Activated CD4-positive, alpha-beta memory T cell treated with anti-CD3 and anti-CD28 coated beads for 36 hours (primary cell): ENCODE measurements around the gene GCDH. TPM values are rescaled to one million over a fixed set of nuclear protein-coding genes. Genes with fewer than 3 reads are reported as not detected.

Experiments used
- CTCF ChIA-PET: fragments of 350-600 bp; sonication (Branson Sonifier 250); formaldehyde crosslinking; loops from one replicate; lab custom pipeline; 2021; ENCODE audit warnings: antibody characterized with exemption, inconsistent platforms; lab: Charles Lee
- POLR2A ChIA-PET: fragments of 350-600 bp; sonication (Branson Sonifier 250); formaldehyde crosslinking; loops from one replicate; lab custom pipeline; 2021; ENCODE audit warnings: antibody characterized with exemption; lab: Charles Lee
- DNase-seq: peaks from one replicate; pipeline ENCODE4 v3.0.0-alpha.2; 2020
- H3K27ac Mint-ChIP-seq: one replicate; pipeline ENCODE4 v1.8.0; 2021; ENCODE audit warnings: mixed read lengths
- H3K27me3 Mint-ChIP-seq: one replicate; pipeline ENCODE4 v1.8.0; 2021; ENCODE audit warnings: mixed read lengths
- H3K36me3 Mint-ChIP-seq: one replicate; pipeline ENCODE4 v1.8.0; 2021; ENCODE audit warnings: mixed read lengths
- H3K4me1 Mint-ChIP-seq: one replicate; pipeline ENCODE4 v1.8.0; 2021; ENCODE audit warnings: low read depth, mixed read lengths
- H3K4me3 Mint-ChIP-seq: one replicate; pipeline ENCODE4 v1.8.0; 2021; ENCODE audit warnings: mild to moderate bottlenecking, mixed read lengths
- H3K9me3 Mint-ChIP-seq: one replicate; pipeline ENCODE4 v1.8.0; 2021; ENCODE audit warnings: mixed read lengths
- intact Hi-C: fragments of 100-400 bp; cut with micrococcal nuclease; formaldehyde crosslinking; loops from one replicate; pipeline ENCODE4 v1.15.1; 2023
- microRNA-seq: library from miRNA; unstranded; fragments of <30 nt; microRNA quantifications from one replicate; pipeline ENCODE4 v1.2.0, GENCODE V29; 2022; ENCODE audit warnings: borderline number of aligned reads, borderline microRNAs expressed, borderline replicate concordance
- total RNA-seq, 2 experiments: library from RNA; stranded (reverse); gene quantifications; one replicate each; pipeline ENCODE4 v1.2.3, GENCODE V29; 2021

Gene GCDH
- total RNA-seq, 2 experiments from 2014 or later, result 33.6 to 34.4 TPM

DNA sequence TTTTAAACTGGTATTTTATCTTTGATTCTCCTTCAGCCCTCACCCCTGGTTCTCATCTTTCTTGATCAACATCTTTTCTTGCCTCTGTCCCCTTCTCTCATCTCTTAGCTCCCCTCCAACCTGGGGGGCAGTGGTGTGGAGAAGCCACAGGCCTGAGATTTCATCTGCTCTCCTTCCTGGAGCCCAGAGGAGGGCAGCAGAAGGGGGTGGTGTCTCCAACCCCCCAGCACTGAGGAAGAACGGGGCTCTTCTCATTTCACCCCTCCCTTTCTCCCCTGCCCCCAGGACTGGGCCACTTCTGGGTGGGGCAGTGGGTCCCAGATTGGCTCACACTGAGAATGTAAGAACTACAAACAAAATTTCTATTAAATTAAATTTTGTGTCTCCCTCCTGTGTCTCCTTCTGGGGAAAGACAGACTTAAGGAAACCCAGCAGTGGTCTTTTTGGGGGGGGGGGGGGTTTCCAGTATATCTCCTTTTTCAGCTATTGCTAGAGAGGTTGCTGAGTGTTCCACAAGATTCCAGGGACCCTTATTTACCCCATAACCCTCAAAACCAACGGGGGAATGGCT, 53.2 kb downstream of the GCDH start:
- Mint-ChIP-seq H3K27ac (peak overlapping the region; percentile 98), H3K36me3 (peaks cover 80% of the 10 kb centered on the region), H3K27me3 (peaks cover 1% of the 10 kb centered on the region), H3K4me1 (peaks cover 63% of the 10 kb centered on the region), H3K4me3 (no peak overlapping the region), H3K9me3 (no peaks in the 10 kb centered on the region)
- intact Hi-C loops, result no loop called here
- ChIA-PET POLR2A (no interaction called here), CTCF (no interaction called here)
- no peak for DNase-seq

DNA sequence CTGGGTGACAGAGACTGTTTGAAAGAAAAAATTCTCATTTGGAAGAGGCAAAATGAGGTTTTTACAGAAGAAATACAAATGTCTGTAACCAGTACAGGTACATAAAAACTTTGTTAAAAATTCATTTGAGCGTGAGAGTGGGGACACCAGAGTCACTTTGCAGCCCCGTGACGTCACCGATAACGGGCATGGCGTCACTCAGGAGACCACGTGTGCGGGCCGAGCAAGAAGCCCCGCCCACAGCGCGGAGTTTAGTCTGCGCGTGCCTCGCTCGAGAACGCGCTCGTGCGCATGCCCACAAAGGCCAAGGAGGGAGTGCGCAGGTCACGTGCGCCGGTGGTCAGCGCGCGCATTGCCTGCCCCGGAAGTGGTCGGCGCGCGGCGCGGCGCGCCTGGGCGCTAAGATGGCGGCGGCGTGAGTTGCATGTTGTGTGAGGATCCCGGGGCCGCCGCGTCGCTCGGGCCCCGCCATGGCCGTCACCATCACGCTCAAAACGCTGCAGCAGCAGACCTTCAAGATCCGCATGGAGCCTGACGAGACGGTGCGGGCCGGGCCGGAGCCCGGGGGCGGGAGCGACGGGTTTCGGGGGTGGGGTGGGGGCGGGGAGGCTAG, 54.6 kb downstream of the GCDH start, which contains the start of gene RAD23A:
Gene RAD23A (plus strand): TSS at position 384 of the 613 bp plus-strand sequence. CDS start 87 bp downstream, at position 471.
- Mint-ChIP-seq H3K4me1 (peaks cover 51% of the 10 kb centered on the region), H3K27ac (peak within 1 kb of the TSS; percentile 98), H3K36me3 (peaks cover 75% of the 10 kb centered on the region), H3K27me3 (peaks cover 1% of the 10 kb centered on the region), H3K9me3 (no peaks in the 10 kb centered on the region), H3K4me3 (peak within 1 kb of the TSS; percentile 85)
- intact Hi-C loops, result loop anchor here (1.0 kb wide), 1 partner anchor 7 kb away; the partner anchor contains the start of gene CALR
- POLR2A ChIA-PET, result interaction anchor here (0.9 to 3.0 kb wide), 2 partner anchors 10 to 154 kb away, joined by 3 to 17 read pairs; partner anchors contain the start of genes GADD45GIP1 and JUNB
- DNase-seq, result peak; percentile 99
- CTCF ChIA-PET, result interaction anchor here (1.0 kb wide), 2 partner anchors 12 to 60 kb away, joined by 3 to 4 read pairs; partner anchors contain the start of gene FARSA

DNA sequence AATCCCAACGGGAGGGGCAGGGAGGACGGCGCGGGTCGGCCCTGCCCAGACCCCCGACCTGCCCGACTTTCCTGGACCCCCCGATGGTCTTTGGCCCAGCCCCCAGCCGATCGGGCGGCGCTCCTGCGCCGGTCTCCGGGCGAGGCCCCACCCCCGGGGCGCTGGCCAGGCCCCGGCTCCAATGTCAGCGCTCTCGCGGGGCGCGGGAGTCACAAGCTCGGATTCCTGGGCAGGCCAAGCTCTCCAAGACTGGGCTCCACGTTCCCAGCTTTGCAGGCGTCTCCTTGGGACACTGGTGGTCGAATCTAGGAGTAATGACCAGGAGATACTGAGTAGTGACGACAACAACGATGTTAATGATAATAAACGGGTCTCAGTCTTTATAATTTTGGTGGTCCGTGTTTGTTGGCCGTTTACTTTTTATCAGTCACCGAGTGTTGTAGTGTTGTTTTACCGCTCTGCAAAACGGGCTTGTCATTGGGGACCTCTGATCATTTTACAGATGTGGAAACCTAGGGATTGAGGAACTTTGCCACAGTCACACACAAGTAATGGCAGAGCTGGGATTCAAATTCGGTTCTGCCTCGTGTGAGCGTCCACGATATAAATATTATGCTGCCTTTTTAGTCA, 55.2 kb downstream of the GCDH start:
- DNase-seq, result peak; percentile 69
- Mint-ChIP-seq H3K4me1 (peaks cover 46% of the 10 kb centered on the region), H3K9me3 (no peaks in the 10 kb centered on the region), H3K27me3 (peaks cover 1% of the 10 kb centered on the region), H3K27ac (peak overlapping the region; percentile 98), H3K4me3 (peak overlapping the region; percentile 85), H3K36me3 (peaks cover 76% of the 10 kb centered on the region)
- ChIA-PET POLR2A (interaction anchor here (0.9 to 3.0 kb wide), 3 partner anchors 10 to 154 kb away, joined by 3 to 17 read pairs (median 3); partner anchors contain the start of genes FARSA, GADD45GIP1 and JUNB), CTCF (interaction anchor here (0.7 to 3.1 kb wide), 4 partner anchors 13 to 61 kb away, joined by 3 to 15 read pairs (median 4); partner anchors contain the start of gene FARSA)
- intact Hi-C loops, result loop anchor here (1.0 kb wide), 1 partner anchor 8 kb away; the partner anchor contains the start of gene CALR

DNA sequence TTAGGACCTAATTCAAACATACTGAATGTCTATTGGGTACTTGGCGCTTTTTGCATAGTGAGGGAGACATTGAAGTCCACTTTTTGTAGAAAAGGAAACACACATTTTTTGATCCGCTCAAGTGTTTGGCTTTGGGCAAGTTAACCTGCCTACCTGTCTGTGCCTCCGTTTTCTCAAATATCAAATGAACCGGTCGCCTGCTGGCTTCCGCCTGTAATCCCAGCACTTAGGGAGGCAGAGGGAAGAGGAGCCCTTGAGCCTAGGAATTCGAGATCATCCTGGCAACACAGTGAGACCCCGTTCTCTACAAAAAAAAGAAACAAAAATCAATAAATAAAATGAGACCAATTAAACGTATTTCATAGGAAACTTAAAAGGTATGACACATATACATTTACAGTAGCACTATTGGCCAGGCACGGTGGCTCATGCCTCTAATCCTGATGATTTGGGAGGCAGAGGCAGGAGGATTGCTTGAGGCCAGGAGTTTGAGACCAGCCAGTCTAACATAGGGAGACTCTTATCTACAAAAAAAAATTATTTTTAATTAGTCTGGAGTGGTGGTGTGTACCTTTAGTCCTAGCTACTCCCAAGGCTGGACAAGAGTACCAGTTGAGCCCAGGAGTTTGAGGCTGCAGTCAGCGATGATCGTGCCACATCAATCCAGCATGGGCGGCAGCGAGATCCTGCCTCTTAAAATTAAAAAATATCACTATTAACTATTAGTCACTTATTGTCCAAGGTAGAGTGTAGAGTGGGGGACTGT, 56.0 kb downstream of the GCDH start:
- H3K27me3 Mint-ChIP-seq, result peaks cover 1% of the 10 kb centered on the region
- H3K4me1 Mint-ChIP-seq, result peaks cover 49% of the 10 kb centered on the region
- peak overlapping the region; percentile 98 for H3K27ac Mint-ChIP-seq
- peaks cover 76% of the 10 kb centered on the region for H3K36me3 Mint-ChIP-seq
- intact Hi-C loops, result loop anchor here (1.0 kb wide), 1 partner anchor 9 kb away; the partner anchor contains the start of gene CALR
- H3K9me3 Mint-ChIP-seq, result no peaks in the 10 kb centered on the region
- ChIA-PET CTCF (interaction anchor here (0.7 to 3.1 kb wide), 5 partner anchors 14 to 61 kb away, joined by 3 to 15 read pairs (median 4); partner anchors contain the start of gene FARSA), POLR2A (interaction anchor here (0.9 to 3.0 kb wide), 3 partner anchors 9 to 155 kb away, joined by 3 to 17 read pairs (median 3); partner anchors contain the start of genes FARSA, GADD45GIP1 and JUNB)
- no peak for DNase-seq
- peak overlapping the region; percentile 85 for H3K4me3 Mint-ChIP-seq

DNA sequence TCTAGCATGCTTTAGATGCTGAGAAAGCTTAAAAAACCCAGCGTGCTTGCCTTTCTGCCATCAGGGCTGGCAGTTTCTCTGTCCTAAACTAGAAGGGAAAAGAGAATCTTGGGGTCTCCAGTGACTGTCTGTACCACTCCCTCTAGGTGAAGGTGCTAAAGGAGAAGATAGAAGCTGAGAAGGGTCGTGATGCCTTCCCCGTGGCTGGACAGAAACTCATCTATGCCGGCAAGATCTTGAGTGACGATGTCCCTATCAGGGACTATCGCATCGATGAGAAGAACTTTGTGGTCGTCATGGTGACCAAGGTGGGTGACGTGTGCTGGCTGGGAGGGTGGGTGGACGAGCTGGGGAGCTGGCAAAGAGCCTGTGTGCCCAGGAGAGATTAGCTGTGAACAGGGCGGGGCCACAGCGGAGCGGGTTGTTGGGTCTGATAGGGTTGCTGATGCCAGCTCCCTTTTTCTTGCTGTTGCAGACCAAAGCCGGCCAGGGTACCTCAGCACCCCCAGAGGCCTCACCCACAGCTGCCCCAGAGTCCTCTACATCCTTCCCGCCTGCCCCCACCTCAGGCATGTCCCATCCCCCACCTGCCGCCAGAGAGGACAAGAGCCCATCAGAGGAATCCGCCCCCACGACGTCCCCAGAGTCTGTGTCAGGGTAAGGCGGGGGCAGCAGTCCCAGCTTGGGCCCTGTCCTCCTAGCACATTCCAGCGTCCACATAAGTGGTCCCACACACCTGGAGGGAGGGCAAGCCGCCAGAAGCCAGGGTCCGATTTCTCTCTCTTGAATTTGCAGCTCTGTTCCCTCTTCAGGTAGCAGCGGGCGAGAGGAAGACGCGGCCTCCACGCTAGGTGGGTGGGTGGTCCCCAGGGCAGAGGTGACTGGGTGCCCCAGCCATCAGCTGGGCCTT, 57.0 kb downstream of the GCDH start:
- ChIA-PET POLR2A (interaction anchor here (1.1 to 3.0 kb wide), 2 partner anchors 8 kb away, joined by 4 to 17 read pairs; partner anchors contain the start of gene GADD45GIP1), CTCF (interaction anchor here (1.1 to 3.1 kb wide), 2 partner anchors 18 to 30 kb away, joined by 4 to 15 read pairs; no protein-coding TSS in a partner anchor)
- H3K4me3 Mint-ChIP-seq, result peak overlapping the region; percentile 35
- DNase-seq, result no peak
- H3K9me3 Mint-ChIP-seq, result no peaks in the 10 kb centered on the region
- H3K27ac Mint-ChIP-seq, result peak overlapping the region; percentile 58
- intact Hi-C loops, result no loop called here
- peaks cover 72% of the 10 kb centered on the region for H3K36me3 Mint-ChIP-seq
- H3K27me3 Mint-ChIP-seq, result peaks cover 1% of the 10 kb centered on the region
- H3K4me1 Mint-ChIP-seq, result peaks cover 48% of the 10 kb centered on the region

DNA sequence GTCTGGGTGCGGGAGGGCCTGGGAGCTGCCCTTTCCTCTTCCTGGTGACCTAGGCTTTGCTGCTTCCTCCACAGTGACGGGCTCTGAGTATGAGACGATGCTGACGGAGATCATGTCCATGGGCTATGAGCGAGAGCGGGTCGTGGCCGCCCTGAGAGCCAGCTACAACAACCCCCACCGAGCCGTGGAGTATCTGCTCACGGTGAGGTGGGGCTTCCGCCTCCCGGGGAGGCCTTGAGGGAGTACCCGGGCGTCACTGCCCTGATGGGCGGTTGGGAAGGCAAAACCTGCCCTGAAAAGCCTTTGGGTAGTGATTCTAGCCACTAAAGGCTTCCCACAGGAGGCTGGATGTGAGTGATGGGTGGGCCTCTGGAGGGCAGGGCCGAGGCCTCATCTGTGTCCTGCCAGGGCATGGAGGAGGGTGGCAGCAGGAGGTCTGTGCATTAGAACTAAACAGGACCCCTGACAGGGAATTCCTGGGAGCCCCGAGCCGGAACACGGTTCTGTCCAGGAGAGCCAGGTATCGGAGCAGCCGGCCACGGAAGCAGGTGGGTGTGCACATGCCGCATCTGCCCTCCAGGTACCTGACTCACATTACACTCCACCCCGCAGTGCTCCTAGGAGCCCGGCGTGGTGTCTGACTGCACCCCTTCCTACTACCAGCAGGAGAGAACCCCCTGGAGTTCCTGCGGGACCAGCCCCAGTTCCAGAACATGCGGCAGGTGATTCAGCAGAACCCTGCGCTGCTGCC, 57.8 kb downstream of the GCDH start:
- Mint-ChIP-seq H3K9me3 (no peaks in the 10 kb centered on the region), H3K36me3 (peaks cover 71% of the 10 kb centered on the region), H3K4me3 (no peak overlapping the region), H3K27ac (peak overlapping the region; percentile 2), H3K27me3 (peaks cover 1% of the 10 kb centered on the region), H3K4me1 (peaks cover 48% of the 10 kb centered on the region)
- no peak for DNase-seq
- ChIA-PET CTCF (interaction anchor here (3.1 kb wide), 1 partner anchor 17 kb away, joined by 15 read pairs; no protein-coding TSS in a partner anchor), POLR2A (interaction anchor here (1.1 kb wide), 1 partner anchor 9 kb away, joined by 4 read pairs; no protein-coding TSS in a partner anchor)
- intact Hi-C loops, result no loop called here

Small RNA genes lying within 50 kb of the gene (microRNA-seq; reads per million reads assigned to microRNA genes)
- gene MIR5695 (not detected), gene MIR6515 (11.0 reads per million, percentile 34 among the genes with 10 or more reads in this experiment), gene MIR6794 (not detected)

Other genes starting within 250 kb of the GCDH start
- 100 to 1,000 TPM; 123 to 127 TPM for gene MAN2B1, start 224.4 kb upstream of the GCDH start, total RNA-seq
- gene WDR83, start 224.4 kb upstream of the GCDH start, total RNA-seq, result 10 to 100 TPM; 17.1 to 17.8 TPM
- 100 to 1,000 TPM; 126 to 127 TPM for gene DHPS, start 209.3 kb upstream of the GCDH start, total RNA-seq
- not detected for gene GNG14, start 203.2 kb upstream of the GCDH start, total RNA-seq
- 1 to 10 TPM; 6.6 to 7.0 TPM for gene FBXW9, start 194.5 kb upstream of the GCDH start, total RNA-seq
- 10 to 100 TPM; 65.2 to 76.4 TPM for gene TNPO2, start 167.2 kb upstream of the GCDH start, total RNA-seq
- gene TRIR, start 156.5 kb upstream of the GCDH start, total RNA-seq, result 100 to 1,000 TPM; 167 to 182 TPM
- gene GET3, start 153.7 kb upstream of the GCDH start, total RNA-seq, result 10 to 100 TPM; 54.2 TPM
- not detected for gene BEST2, start 139.4 kb upstream of the GCDH start, total RNA-seq
- gene HOOK2, start 115.6 kb upstream of the GCDH start, total RNA-seq, result 10 to 100 TPM; 20.2 to 22.2 TPM
- gene JUNB, start 99.7 kb upstream of the GCDH start, total RNA-seq, result 100 to 1,000 TPM; 409 to 411 TPM
- gene PRDX2, start 89.4 kb upstream of the GCDH start, total RNA-seq, result 100 to 1,000 TPM; 253 to 258 TPM
- 10 to 100 TPM; 42.4 to 44.6 TPM for gene THSD8, start 89.1 kb upstream of the GCDH start, total RNA-seq
- 10 to 100 TPM; 61.9 to 66.8 TPM for gene RNASEH2A, start 84.6 kb upstream of the GCDH start, total RNA-seq
- gene RTBDN, start 56.6 kb upstream of the GCDH start, total RNA-seq, result not detected
- 1 to 10 TPM; 1.7 to 2.3 TPM for gene MAST1, start 52.6 kb upstream of the GCDH start, total RNA-seq
- gene DNASE2, start 9.7 kb upstream of the GCDH start, total RNA-seq, result 10 to 100 TPM; 27.0 to 27.5 TPM
- gene KLF1, start 4.0 kb upstream of the GCDH start, total RNA-seq, result under 1 TPM; 0.12 to 0.19 TPM
- 1 to 10 TPM; 3.0 to 4.2 TPM for gene SYCE2, start 28.1 kb downstream of the GCDH start, total RNA-seq
- 100 to 1,000 TPM; 109 to 110 TPM for gene FARSA, start 42.6 kb downstream of the GCDH start, total RNA-seq
- gene CALR, start 47.4 kb downstream of the GCDH start, total RNA-seq, result 100 to 1,000 TPM; 625 to 642 TPM
- gene RAD23A, start 54.7 kb downstream of the GCDH start, total RNA-seq, result 100 to 1,000 TPM; 190 to 194 TPM
- gene GADD45GIP1, start 66.1 kb downstream of the GCDH start, total RNA-seq, result 10 to 100 TPM; 31.2 to 32.6 TPM
- gene DAND5, start 78.4 kb downstream of the GCDH start, total RNA-seq, result under 1 TPM in 1 of 2 experiments, not detected in 1; 0.12 TPM
- gene NFIX, start 104.3 kb downstream of the GCDH start, total RNA-seq, result 1 to 10 TPM; 1.6 to 2.0 TPM
- 1 to 10 TPM; 5.0 to 5.6 TPM for gene LYL1, start 211.7 kb downstream of the GCDH start, total RNA-seq
- gene TRMT1, start 225.6 kb downstream of the GCDH start, total RNA-seq, result 10 to 100 TPM; 59.2 to 61.3 TPM
- gene NACC1, start 227.1 kb downstream of the GCDH start, total RNA-seq, result 10 to 100 TPM; 89.8 to 90.9 TPM